Glutamatergic neuron (in vitro differentiated cells): ENCODE measurements around the gene RHBDD3. TPM values are rescaled to one million over a fixed set of nuclear protein-coding genes. Genes with fewer than 3 reads are reported as not detected.

Experiments
- DNase-seq: peaks from one replicate; pipeline ENCODE4 v3.0.0; 2022
- H3K27ac Mint-ChIP-seq: one replicate; pipeline ENCODE4 v1.8.0; 2020; ENCODE audit warnings: mild to moderate bottlenecking, mixed read lengths, inconsistent platforms; ENCODE audit not compliant: unreplicated experiment
- H3K27me3 Mint-ChIP-seq: one replicate; pipeline ENCODE4 v1.8.0; 2020; ENCODE audit warnings: mild to moderate bottlenecking, moderate library complexity, mixed read lengths, inconsistent platforms; ENCODE audit not compliant: unreplicated experiment
- H3K36me3 Mint-ChIP-seq: one replicate; pipeline ENCODE4 v1.8.0; 2020; ENCODE audit warnings: mild to moderate bottlenecking, mixed read lengths, inconsistent platforms; ENCODE audit not compliant: unreplicated experiment
- H3K4me1 Mint-ChIP-seq: one replicate; pipeline ENCODE4 v1.8.0; 2020; ENCODE audit warnings: mild to moderate bottlenecking, low read depth, mixed read lengths, inconsistent platforms; ENCODE audit not compliant: unreplicated experiment
- H3K4me3 Mint-ChIP-seq: one replicate; pipeline ENCODE4 v1.8.0; 2020; ENCODE audit warnings: mild to moderate bottlenecking, mixed read lengths, inconsistent platforms; ENCODE audit not compliant: unreplicated experiment
- H3K9me3 Mint-ChIP-seq: one replicate; pipeline ENCODE4 v1.8.0; 2020; ENCODE audit warnings: mild to moderate bottlenecking, moderate library complexity, mixed read lengths, inconsistent platforms; ENCODE audit not compliant: unreplicated experiment
- CTCF ChIP-seq: fragments of 200-600 bp; sonication (generic); IDR thresholded peaks from one replicate; pipeline ENCODE4 v1.5.0; 2021; ENCODE audit not compliant: partially characterized antibody, unreplicated experiment
- total RNA-seq: library from RNA; stranded (reverse); fragmentation: NEBNext Ultra II Directional; extraction: Animal tissue kit (Norgen Biotek cat#: 25700); gene quantifications from one replicate; pipeline ENCODE4 v1.2.1, GENCODE V29; 2021; ENCODE audit not compliant: unreplicated experiment

Gene RHBDD3
- total RNA-seq, 1 donor from 2014 or later: 50.4 TPM

- Mint-ChIP-seq H3K27ac (no peak overlapping the region), H3K27me3 (peaks cover 3% of the 10 kb centered on the region), H3K9me3 (no peaks in the 10 kb centered on the region), H3K36me3 (no peaks in the 10 kb centered on the region), H3K4me1 (peaks cover 4% of the 10 kb centered on the region), H3K4me3 (no peak overlapping the region)
- no peak for TF ChIP-seq CTCF
- no peak for DNase-seq
These were observed 22.3 kb upstream of the RHBDD3 start for GRCh38 chr22:29290061-29290460.

GRCh38 chr22:29288837-29289236 is 21.1 kb upstream of the RHBDD3 start:
- Mint-ChIP-seq H3K9me3 (no peaks in the 10 kb centered on the region), H3K4me3 (no peak overlapping the region), H3K36me3 (no peaks in the 10 kb centered on the region), H3K27ac (peak overlapping the region; percentile 43), H3K4me1 (peaks cover 4% of the 10 kb centered on the region), H3K27me3 (peaks cover 3% of the 10 kb centered on the region)
- TF ChIP-seq CTCF: no peak
- no peak for DNase-seq

GRCh38 chr22:29284196-29284595 is 16.4 kb upstream of the RHBDD3 start:
- no peak for TF ChIP-seq CTCF
- Mint-ChIP-seq H3K27me3 (peaks cover 3% of the 10 kb centered on the region), H3K4me3 (no peak overlapping the region), H3K27ac (no peak overlapping the region), H3K36me3 (no peaks in the 10 kb centered on the region), H3K9me3 (no peaks in the 10 kb centered on the region), H3K4me1 (no peaks in the 10 kb centered on the region)
- DNase-seq: no peak

- no peaks in the 10 kb centered on the region for H3K9me3 Mint-ChIP-seq
- H3K27ac Mint-ChIP-seq: no peak overlapping the region
- DNase-seq: no peak
- H3K36me3 Mint-ChIP-seq: no peaks in the 10 kb centered on the region
- no peak for TF ChIP-seq CTCF
- H3K27me3 Mint-ChIP-seq: no peaks in the 10 kb centered on the region
- H3K4me1 Mint-ChIP-seq: peaks cover 6% of the 10 kb centered on the region
- H3K4me3 Mint-ChIP-seq: no peak overlapping the region
These were observed 10.1 kb upstream of the RHBDD3 start for GRCh38 chr22:29277927-29278326.

- Mint-ChIP-seq H3K4me3 (no peak overlapping the region), H3K9me3 (peaks cover 1% of the 10 kb centered on the region), H3K27me3 (no peaks in the 10 kb centered on the region), H3K27ac (peak overlapping the region; percentile 44), H3K36me3 (no peaks in the 10 kb centered on the region), H3K4me1 (peaks cover 16% of the 10 kb centered on the region)
- TF ChIP-seq CTCF: no peak
- no peak for DNase-seq
These were observed 8.2 kb upstream of the RHBDD3 start for GRCh38 chr22:29275819-29276565.
